Measurements from ENCODE around the gene TMEM121B. TPM values are rescaled to one million over a fixed set of nuclear protein-coding genes. Genes with fewer than 3 reads are reported as not detected.

TMEM121B gene
- polyA plus RNA-seq, 1 of the 3 experiments (the other 2 are of a cell fraction), result 0.13 TPM

DNA sequence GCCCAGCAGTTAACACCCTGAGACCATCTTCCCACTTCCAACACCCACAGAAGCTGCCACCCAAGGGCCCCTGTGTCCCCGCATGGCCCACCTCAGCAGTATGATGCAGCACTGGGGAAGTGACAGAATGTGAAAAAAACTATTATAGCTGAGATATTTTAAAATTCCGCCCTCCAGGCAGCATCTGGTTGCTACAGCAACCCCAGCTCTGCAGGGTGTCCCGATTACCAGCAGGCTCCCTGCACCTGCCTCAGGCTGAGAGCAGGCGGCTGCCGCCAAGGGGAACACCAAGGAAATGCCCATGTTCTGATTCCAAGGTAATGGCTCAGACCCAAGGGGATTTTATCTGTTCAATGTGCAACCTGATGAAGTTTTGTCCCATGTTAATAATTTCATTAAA, 10.5 kb upstream of the TMEM121B start:
- H3K9me2 ChIP-seq, result no peaks in the 10 kb centered on the region
- no peak for TF ChIP-seq TAF1 (IDR thresholded peaks at IDR 0.05; ENCODE audit: borderline replicate concordance, low read depth, low read length)
- TF ChIP-seq, protein P1, sequence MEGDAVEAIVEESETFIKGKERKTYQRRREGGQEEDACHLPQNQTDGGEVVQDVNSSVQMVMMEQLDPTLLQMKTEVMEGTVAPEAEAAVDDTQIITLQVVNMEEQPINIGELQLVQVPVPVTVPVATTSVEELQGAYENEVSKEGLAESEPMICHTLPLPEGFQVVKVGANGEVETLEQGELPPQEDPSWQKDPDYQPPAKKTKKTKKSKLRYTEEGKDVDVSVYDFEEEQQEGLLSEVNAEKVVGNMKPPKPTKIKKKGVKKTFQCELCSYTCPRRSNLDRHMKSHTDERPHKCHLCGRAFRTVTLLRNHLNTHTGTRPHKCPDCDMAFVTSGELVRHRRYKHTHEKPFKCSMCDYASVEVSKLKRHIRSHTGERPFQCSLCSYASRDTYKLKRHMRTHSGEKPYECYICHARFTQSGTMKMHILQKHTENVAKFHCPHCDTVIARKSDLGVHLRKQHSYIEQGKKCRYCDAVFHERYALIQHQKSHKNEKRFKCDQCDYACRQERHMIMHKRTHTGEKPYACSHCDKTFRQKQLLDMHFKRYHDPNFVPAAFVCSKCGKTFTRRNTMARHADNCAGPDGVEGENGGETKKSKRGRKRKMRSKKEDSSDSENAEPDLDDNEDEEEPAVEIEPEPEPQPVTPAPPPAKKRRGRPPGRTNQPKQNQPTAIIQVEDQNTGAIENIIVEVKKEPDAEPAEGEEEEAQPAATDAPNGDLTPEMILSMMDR (IDR thresholded peaks at IDR 0.05), result no peak
- no peak overlapping the region for H3K27ac ChIP-seq (ENCODE audit: low read depth in 2 of 2, low read length in 1 of 2)
- H3K9me3 ChIP-seq, result no peaks in the 10 kb centered on the region
- no peak for DNase-seq
- H2AFZ ChIP-seq (ENCODE audit: low read depth), result no peak overlapping the region
- 44% methylated on average over 4 of the region's 5 CpGs for WGBS (ENCODE audit: low lambda C conversion rate)
- H3K4me3 ChIP-seq (ENCODE audit: low read depth in 2 of 2, low read length in 1 of 2), result no peak overlapping the region
- H4K20me1 ChIP-seq (ENCODE audit: insufficient read depth), result no peaks in the 10 kb centered on the region
- H3K27me3 ChIP-seq (ENCODE audit: insufficient read depth), result no peaks in the 10 kb centered on the region
- ChIA-PET CTCF (interaction anchor here (0.9 to 3.8 kb wide), 3 partner anchors 12 to 370 kb away, joined by 3 to 15 read pairs (median 3); no protein-coding TSS in a partner anchor), POLR2A (no interaction called here)
- H3K4me1 ChIP-seq (ENCODE audit: control insufficient read depth in 1 of 2, insufficient read depth in 2 of 2, low read depth in 1 of 2, low read length in 1 of 2), result no peaks in the 10 kb centered on the region; a peak in 1 of 4 replicates
- H3F3A ChIP-seq (replicated peaks; ENCODE audit: insufficient read depth), result no peaks in the 10 kb centered on the region
- no peaks in the 10 kb centered on the region for H3K79me2 ChIP-seq (ENCODE audit: insufficient read depth)
- H3K9ac ChIP-seq, result no peak overlapping the region
- H3K36me3 ChIP-seq (replicated peaks in 1 of 2; ENCODE audit: control insufficient read depth in 1 of 2, insufficient read depth in 2 of 2, low read length in 1 of 2), result no peaks in the 10 kb centered on the region
- no peak overlapping the region for H3K4me2 ChIP-seq

DNA sequence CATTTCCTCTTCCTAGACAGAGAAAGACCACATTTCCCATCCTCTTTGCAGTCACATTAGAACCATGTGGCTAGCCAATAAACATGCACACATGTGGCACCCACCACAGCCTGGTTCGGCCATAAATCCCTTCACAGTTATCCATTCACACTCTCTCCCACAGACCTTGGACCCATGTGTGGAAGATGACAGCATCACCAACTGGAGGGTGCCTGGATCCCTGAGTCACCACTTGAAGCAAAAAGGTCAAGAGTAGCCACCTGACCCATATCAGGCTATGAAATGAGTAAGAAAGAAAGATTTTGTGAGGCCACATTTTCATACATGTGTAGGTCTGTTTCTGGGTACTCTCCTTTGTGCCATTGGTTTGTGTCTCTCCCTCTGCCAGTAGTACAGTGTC, 9.0 kb upstream of the TMEM121B start:
- no peaks in the 10 kb centered on the region; a peak in 1 of 4 replicates for H3K4me1 ChIP-seq (ENCODE audit: control insufficient read depth in 1 of 2, insufficient read depth in 2 of 2, low read depth in 1 of 2, low read length in 1 of 2)
- no peak overlapping the region for H3K9ac ChIP-seq
- no peak overlapping the region for H2AFZ ChIP-seq (ENCODE audit: low read depth)
- H3K9me3 ChIP-seq, result no peaks in the 10 kb centered on the region
- H3F3A ChIP-seq (replicated peaks; ENCODE audit: insufficient read depth), result no peaks in the 10 kb centered on the region
- H3K79me2 ChIP-seq (ENCODE audit: insufficient read depth), result no peaks in the 10 kb centered on the region
- H3K36me3 ChIP-seq (replicated peaks in 1 of 2; ENCODE audit: control insufficient read depth in 1 of 2, insufficient read depth in 2 of 2, low read length in 1 of 2), result no peaks in the 10 kb centered on the region
- H3K27me3 ChIP-seq (ENCODE audit: insufficient read depth), result no peaks in the 10 kb centered on the region
- H3K27ac ChIP-seq (ENCODE audit: low read depth in 2 of 2, low read length in 1 of 2), result no peak overlapping the region
- ChIA-PET POLR2A (no interaction called here), CTCF (no interaction called here)
- no peak for DNase-seq
- no peaks in the 10 kb centered on the region for H3K9me2 ChIP-seq
- no peaks in the 10 kb centered on the region for H4K20me1 ChIP-seq (ENCODE audit: insufficient read depth)
- no peak overlapping the region for H3K4me2 ChIP-seq
- no peak overlapping the region for H3K4me3 ChIP-seq (ENCODE audit: low read depth in 2 of 2, low read length in 1 of 2)
- TF ChIP-seq, protein P2, sequence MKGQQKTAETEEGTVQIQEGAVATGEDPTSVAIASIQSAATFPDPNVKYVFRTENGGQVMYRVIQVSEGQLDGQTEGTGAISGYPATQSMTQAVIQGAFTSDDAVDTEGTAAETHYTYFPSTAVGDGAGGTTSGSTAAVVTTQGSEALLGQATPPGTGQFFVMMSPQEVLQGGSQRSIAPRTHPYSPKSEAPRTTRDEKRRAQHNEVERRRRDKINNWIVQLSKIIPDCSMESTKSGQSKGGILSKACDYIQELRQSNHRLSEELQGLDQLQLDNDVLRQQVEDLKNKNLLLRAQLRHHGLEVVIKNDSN (IDR thresholded peaks at IDR 0.05; ENCODE audit: borderline replicate concordance, low read depth), result no peak
- TF ChIP-seq RXRA (IDR thresholded peaks at IDR 0.05; ENCODE audit: borderline replicate concordance, low read depth), result no peak
- TF ChIP-seq GATA2 (CRISPR knock-in tag; IDR thresholded peaks at IDR 0.05), result no peak
- TF ChIP-seq, protein P3, sequence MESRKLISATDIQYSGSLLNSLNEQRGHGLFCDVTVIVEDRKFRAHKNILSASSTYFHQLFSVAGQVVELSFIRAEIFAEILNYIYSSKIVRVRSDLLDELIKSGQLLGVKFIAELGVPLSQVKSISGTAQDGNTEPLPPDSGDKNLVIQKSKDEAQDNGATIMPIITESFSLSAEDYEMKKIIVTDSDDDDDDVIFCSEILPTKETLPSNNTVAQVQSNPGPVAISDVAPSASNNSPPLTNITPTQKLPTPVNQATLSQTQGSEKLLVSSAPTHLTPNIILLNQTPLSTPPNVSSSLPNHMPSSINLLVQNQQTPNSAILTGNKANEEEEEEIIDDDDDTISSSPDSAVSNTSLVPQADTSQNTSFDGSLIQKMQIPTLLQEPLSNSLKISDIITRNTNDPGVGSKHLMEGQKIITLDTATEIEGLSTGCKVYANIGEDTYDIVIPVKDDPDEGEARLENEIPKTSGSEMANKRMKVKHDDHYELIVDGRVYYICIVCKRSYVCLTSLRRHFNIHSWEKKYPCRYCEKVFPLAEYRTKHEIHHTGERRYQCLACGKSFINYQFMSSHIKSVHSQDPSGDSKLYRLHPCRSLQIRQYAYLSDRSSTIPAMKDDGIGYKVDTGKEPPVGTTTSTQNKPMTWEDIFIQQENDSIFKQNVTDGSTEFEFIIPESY (IDR thresholded peaks at IDR 0.05; ENCODE audit: borderline replicate concordance, low read depth), result no peak
- WGBS (ENCODE audit: low lambda C conversion rate), result 43% methylated on average over 1 of the region's 1 CpG
